NB4 (cell line): ENCODE results near the gene LRRC14B.

ENCODE experiments used
- CTCF ChIP-seq: IDR thresholded peaks from one replicate; pipeline ENCODE4 v1.5.1; 2012; ENCODE audit warnings: low read depth, low read length
- MYC ChIP-seq: IDR thresholded peaks from 2 replicates; pipeline ENCODE4 v1.6.1; 2011; ENCODE audit warnings: low read depth, low read length

GRCh38 chr5:199950-200645 is 8.8 kb downstream of the LRRC14B start:
- TF ChIP-seq CTCF, result no peak
- no peak for TF ChIP-seq MYC
